Natural killer cell (primary cell): ENCODE data around the gene ANKRD6. TPM values are rescaled to one million over a fixed set of nuclear protein-coding genes. Genes with fewer than 3 reads are reported as not detected.

Source experiments
- ATAC-seq, 3 donors: fragments of 150-1000 bp in 2 of 3; fragments of 200-7000 bp in 1 of 3; cut with Tn5 transposase; 1 replicate in 1 of 3; 2 replicates in 2 of 3; pipeline ENCODE4 v1.10.0; 2021; ENCODE audit warnings: mild to moderate bottlenecking in 2 of 3, moderate library complexity in 2 of 3
- DNase-seq, 2 donors: peaks; one replicate each; pipeline versions ENCODE4 v3.0.0 to v3.0.0-alpha.2; 2013 to 2021; ENCODE audit warnings: mixed read lengths in 1 of 2
- H3K27ac ChIP-seq: one replicate; pipeline ENCODE4 v1.5.1; 2013; ENCODE audit warnings: mild to moderate bottlenecking, low read length
- H3K27me3 ChIP-seq: one replicate; pipeline ENCODE4 v1.6.1; 2013; ENCODE audit warnings: low read length; ENCODE audit not compliant: control insufficient read depth, insufficient read depth
- H3K36me3 ChIP-seq: one replicate; pipeline ENCODE4 v1.6.1; 2013; ENCODE audit warnings: low read length; ENCODE audit not compliant: control insufficient read depth, insufficient read depth
- H3K4me1 ChIP-seq: one replicate; pipeline ENCODE4 v1.6.1; 2013; ENCODE audit warnings: low read length; ENCODE audit not compliant: control insufficient read depth, insufficient read depth
- H3K4me3 ChIP-seq: one replicate; pipeline ENCODE4 v1.5.1; 2013; ENCODE audit warnings: low read length
- H3K9me3 ChIP-seq: one replicate; pipeline ENCODE4 v1.6.1; 2013; ENCODE audit warnings: low read length; ENCODE audit not compliant: control insufficient read depth, insufficient read depth
- H3K27ac Mint-ChIP-seq, 2 donors: one replicate each; pipeline ENCODE4 v1.8.0; 2022; ENCODE audit warnings: mild to moderate bottlenecking in 2 of 2, mixed read lengths in 2 of 2, moderate library complexity in 1 of 2
- H3K27me3 Mint-ChIP-seq, 2 donors: one replicate each; pipeline ENCODE4 v1.8.0; 2022; ENCODE audit warnings: low read depth in 2 of 2, mixed read lengths in 2 of 2
- H3K36me3 Mint-ChIP-seq: one replicate; pipeline ENCODE4 v1.8.0; 2022; ENCODE audit warnings: mixed read lengths
- H3K4me1 Mint-ChIP-seq, 2 donors: one replicate each; pipeline ENCODE4 v1.8.0; 2022; ENCODE audit warnings: mixed read lengths in 2 of 2
- H3K4me3 Mint-ChIP-seq: one replicate; pipeline ENCODE4 v1.8.0; 2022; ENCODE audit warnings: mild to moderate bottlenecking, moderate library complexity, mixed read lengths
- H3K9me3 Mint-ChIP-seq, 2 donors: one replicate each; pipeline ENCODE4 v1.8.0; 2022; ENCODE audit warnings: mixed read lengths in 2 of 2
- CTCF ChIP-seq: fragments of 200-600 bp; IDR thresholded peaks from one replicate; pipeline ENCODE4 v1.8.0; 2022; ENCODE audit warnings: antibody characterized with exemption
- WGBS: methylation state at CpG from one replicate; pipeline ENCODE4 v1.1.7; 2013; ENCODE audit warnings: missing lambda C conversion rate; ENCODE audit not compliant: insufficient coverage; 5-methylcytosine and 5-hydroxymethylcytosine counted together
- intact Hi-C: fragments of 100-400 bp; cut with micrococcal nuclease; formaldehyde crosslinking; loops from one replicate; pipeline ENCODE4 v1.14.2; 2022
- total RNA-seq, 4 donors: library from RNA; stranded (reverse); fragments of 120-200 nt in 1 of 4; gene quantifications; one replicate each; pipeline versions ENCODE4 v1.2.3 to v1.2.4, GENCODE V29; 2013 to 2022

Gene ANKRD6
- total RNA-seq, 3 donors from 2014 or later (not counting 1 experiment from before 2014, with no cell fraction given), result 4.5 to 9.0 (median 4.6) TPM

GRCh38 chr6:89443658-89444057 is 10.7 kb downstream of the ANKRD6 start:
- no peak for DNase-seq
- no peak overlapping the region for H3K27ac Mint-ChIP-seq
- H3K27me3 Mint-ChIP-seq, result peaks cover 0 to 5% of the 10 kb centered on the region in 2 donors
- no peaks in the 10 kb centered on the region for H3K4me1 Mint-ChIP-seq
- H3K4me3 Mint-ChIP-seq, result no peak overlapping the region
- Histone ChIP-seq H3K27me3 (no peaks in the 10 kb centered on the region), H3K4me3 (no peak overlapping the region), H3K9me3 (no peaks in the 10 kb centered on the region), H3K27ac (no peak overlapping the region), H3K4me1 (no peaks in the 10 kb centered on the region), H3K36me3 (no peaks in the 10 kb centered on the region)
- no peak for TF ChIP-seq CTCF
- no peak for ATAC-seq
- H3K9me3 Mint-ChIP-seq, result no peaks in the 10 kb centered on the region
- 89% methylated on average over 5 of the region's 5 CpGs for WGBS
- intact Hi-C loops, result no loop called here
- no peaks in the 10 kb centered on the region for H3K36me3 Mint-ChIP-seq

GRCh38 chr6:89449193-89449592 is 16.2 kb downstream of the ANKRD6 start:
- Mint-ChIP-seq H3K36me3 (no peaks in the 10 kb centered on the region), H3K27me3 (no peaks in the 10 kb centered on the region), H3K27ac (no peak overlapping the region), H3K4me1 (no peaks in the 10 kb centered on the region), H3K9me3 (no peaks in the 10 kb centered on the region), H3K4me3 (no peak overlapping the region)
- intact Hi-C loops, result no loop called here
- Histone ChIP-seq H3K4me1 (no peaks in the 10 kb centered on the region), H3K36me3 (no peaks in the 10 kb centered on the region), H3K9me3 (no peaks in the 10 kb centered on the region), H3K27ac (no peak overlapping the region), H3K4me3 (no peak overlapping the region), H3K27me3 (no peaks in the 10 kb centered on the region)
- no peak for ATAC-seq
- TF ChIP-seq CTCF, result no peak
- no peak for DNase-seq
- WGBS, result 7% methylated on average over 1 of the region's 1 CpG

- no peaks in the 10 kb centered on the region for H3K4me1 ChIP-seq
- no peak for ATAC-seq
- no peak overlapping the region for H3K27ac ChIP-seq
- peaks cover 0 to 5% of the 10 kb centered on the region in 2 donors for H3K9me3 Mint-ChIP-seq
- 100% methylated on average over 1 of the region's 1 CpG for WGBS
- H3K9me3 ChIP-seq, result no peaks in the 10 kb centered on the region
- no peak overlapping the region for H3K4me3 Mint-ChIP-seq
- H3K4me1 Mint-ChIP-seq, result no peaks in the 10 kb centered on the region
- H3K27me3 ChIP-seq, result no peaks in the 10 kb centered on the region
- no peak overlapping the region for H3K4me3 ChIP-seq
- DNase-seq, result no peak
- intact Hi-C loops, result no loop called here
- no peaks in the 10 kb centered on the region for H3K36me3 Mint-ChIP-seq
- no peaks in the 10 kb centered on the region for H3K27me3 Mint-ChIP-seq
- H3K27ac Mint-ChIP-seq, result no peak overlapping the region
- H3K36me3 ChIP-seq, result no peaks in the 10 kb centered on the region
- TF ChIP-seq CTCF, result no peak
Measured at GRCh38 chr6:89452281-89452680, 19.3 kb downstream of the ANKRD6 start.

- DNase-seq (no peak), ATAC-seq (no peak)
- Mint-ChIP-seq H3K36me3 (no peaks in the 10 kb centered on the region), H3K9me3 (peaks cover 0 to 5% of the 10 kb centered on the region in 2 donors), H3K4me1 (no peaks in the 10 kb centered on the region), H3K27ac (no peak overlapping the region), H3K4me3 (no peak overlapping the region), H3K27me3 (no peaks in the 10 kb centered on the region)
- H3K4me3 ChIP-seq, result no peak overlapping the region
- H3K27ac ChIP-seq, result no peak overlapping the region
- no peaks in the 10 kb centered on the region for H3K4me1 ChIP-seq
- intact Hi-C loops, result no loop called here
- 96% methylated on average over 2 of the region's 2 CpGs for WGBS
- H3K27me3 ChIP-seq, result no peaks in the 10 kb centered on the region
- H3K36me3 ChIP-seq, result no peaks in the 10 kb centered on the region
- no peaks in the 10 kb centered on the region for H3K9me3 ChIP-seq
- TF ChIP-seq CTCF, result no peak
Measured at GRCh38 chr6:89454300-89454699, 21.3 kb downstream of the ANKRD6 start.
